Muscle of leg (tissue), 11 donors: ENCODE data around the gene GAPDHS. TPM values are rescaled to one million over a fixed set of nuclear protein-coding genes. Genes with fewer than 3 reads are reported as not detected.

ENCODE experiments used
- DNase-seq: peaks from one replicate; pipeline ENCODE4 v3.0.0; 2013
- H3K27ac ChIP-seq: one replicate; pipeline ENCODE4 v1.5.1; 2013; ENCODE audit warnings: mild to moderate bottlenecking, low read length, control low read depth
- H3K27me3 ChIP-seq: one replicate; pipeline ENCODE4 v1.6.1; 2013; ENCODE audit warnings: low read length; ENCODE audit not compliant: control insufficient read depth, insufficient read depth
- H3K36me3 ChIP-seq: one replicate; pipeline ENCODE4 v1.6.1; 2013; ENCODE audit warnings: low read length; ENCODE audit not compliant: control insufficient read depth, insufficient read depth
- H3K4me1 ChIP-seq: one replicate; pipeline ENCODE4 v1.6.1; 2013; ENCODE audit warnings: low read length; ENCODE audit not compliant: control insufficient read depth, insufficient read depth
- H3K4me3 ChIP-seq: one replicate; pipeline ENCODE4 v1.5.1; 2013; ENCODE audit warnings: low read length, control low read depth
- H3K9me3 ChIP-seq: replicated peaks from 2 replicates; pipeline ENCODE4 v1.6.1; 2013; ENCODE audit warnings: low read depth, low read length; ENCODE audit not compliant: control insufficient read depth
- WGBS: methylation state at CpG from one replicate; pipeline ENCODE4 v1.1.5; 2013; ENCODE audit warnings: missing lambda C conversion rate; ENCODE audit not compliant: insufficient coverage; 5-methylcytosine and 5-hydroxymethylcytosine counted together
- polyA plus RNA-seq, 8 donors: library from polyadenylated mRNA; unstranded; fragments of 120-200 nt; gene quantifications; one replicate each; pipeline versions ENCODE4 v1.2.1 to v1.2.3, GENCODE V29; 2013; ENCODE audit warnings: inconsistent platforms in 1 of 8, low replicate concordance in 1 of 8; ENCODE audit not compliant: insufficient read length in 8 of 8, insufficient read depth in 1 of 8
- total RNA-seq: library from RNA; stranded (reverse); fragments of 120-200 nt; gene quantifications from one replicate; pipeline ENCODE4 v1.2.4, GENCODE V29; 2013

Gene GAPDHS
- total and polyA plus RNA-seq, 9 donors = not detected

GRCh38 chr19:35549174-35549788 is 16.0 kb downstream of the GAPDHS start:
- Histone ChIP-seq H3K9me3 (no peaks in the 10 kb centered on the region), H3K27ac (no peak overlapping the region), H3K4me1 (peaks cover 18% of the 10 kb centered on the region), H3K27me3 (no peaks in the 10 kb centered on the region), H3K36me3 (peaks cover 17% of the 10 kb centered on the region), H3K4me3 (no peak overlapping the region)
- WGBS = 20% methylated on average over 6 of the region's 6 CpGs
- DNase-seq = peak; percentile 73

- Histone ChIP-seq H3K27me3 (no peaks in the 10 kb centered on the region), H3K4me1 (peaks cover 11% of the 10 kb centered on the region), H3K27ac (no peak overlapping the region), H3K4me3 (no peak overlapping the region), H3K36me3 (peaks cover 17% of the 10 kb centered on the region), H3K9me3 (no peaks in the 10 kb centered on the region)
- 77% methylated on average over 15 of the region's 15 CpGs for WGBS
- no peak for DNase-seq
These were observed 16.7 kb downstream of the GAPDHS start for GRCh38 chr19:35549879-35550523.

- WGBS = 82% methylated on average over 21 of the region's 21 CpGs
- no peak overlapping the region for H3K4me3 ChIP-seq
- no peaks in the 10 kb centered on the region for H3K27me3 ChIP-seq
- no peak for DNase-seq
- H3K9me3 ChIP-seq = no peaks in the 10 kb centered on the region
- H3K36me3 ChIP-seq = peaks cover 17% of the 10 kb centered on the region
- H3K27ac ChIP-seq = no peak overlapping the region
- peaks cover 6% of the 10 kb centered on the region for H3K4me1 ChIP-seq
These were observed 18.0 kb downstream of the GAPDHS start for GRCh38 chr19:35551091-35551810.

- WGBS = 66% methylated on average over 9 of the region's 13 CpGs
- Histone ChIP-seq H3K4me1 (peaks cover 3% of the 10 kb centered on the region), H3K36me3 (peaks cover 3% of the 10 kb centered on the region), H3K27ac (no peak overlapping the region), H3K27me3 (peaks cover 13% of the 10 kb centered on the region), H3K9me3 (no peaks in the 10 kb centered on the region), H3K4me3 (no peak overlapping the region)
- no peak for DNase-seq
These were observed 19.5 kb downstream of the GAPDHS start for GRCh38 chr19:35552534-35553384.

- WGBS = 66% methylated on average over 13 of the region's 14 CpGs
These were observed 20.2 kb downstream of the GAPDHS start for GRCh38 chr19:35553385-35554000.

GRCh38 chr19:35554076-35554475 is 20.8 kb downstream of the GAPDHS start:
- no peak overlapping the region for H3K4me3 ChIP-seq
- no peak for DNase-seq
- WGBS = 78% methylated on average over 4 of the region's 5 CpGs
- H3K27ac ChIP-seq = no peak overlapping the region
- peaks cover 26% of the 10 kb centered on the region for H3K27me3 ChIP-seq
- H3K36me3 ChIP-seq = no peaks in the 10 kb centered on the region
- H3K4me1 ChIP-seq = peaks cover 3% of the 10 kb centered on the region
- H3K9me3 ChIP-seq = no peaks in the 10 kb centered on the region

More at GRCh38 chr19:35553385-35554000, 20.2 kb downstream of the GAPDHS start:
- Histone ChIP-seq H3K36me3 (no peaks in the 10 kb centered on the region), H3K4me3 (no peak overlapping the region), H3K27me3 (peaks cover 20% of the 10 kb centered on the region), H3K9me3 (no peaks in the 10 kb centered on the region), H3K4me1 (peaks cover 3% of the 10 kb centered on the region), H3K27ac (no peak overlapping the region)
- DNase-seq = no peak

GRCh38 chr19:35555301-35556005 is 22.2 kb downstream of the GAPDHS start:
- peaks cover 3% of the 10 kb centered on the region for H3K4me1 ChIP-seq
- DNase-seq = no peak
- H3K27ac ChIP-seq = no peak overlapping the region
- H3K4me3 ChIP-seq = no peak overlapping the region
- H3K27me3 ChIP-seq = peaks cover 37% of the 10 kb centered on the region
- H3K36me3 ChIP-seq = no peaks in the 10 kb centered on the region
- WGBS = 67% methylated on average over 22 of the region's 30 CpGs
- no peaks in the 10 kb centered on the region for H3K9me3 ChIP-seq

GRCh38 chr19:35556025-35556590 is 22.9 kb downstream of the GAPDHS start:
- 72% methylated on average over 5 of the region's 9 CpGs for WGBS
- Histone ChIP-seq H3K27me3 (peaks cover 41% of the 10 kb centered on the region), H3K36me3 (no peaks in the 10 kb centered on the region), H3K4me1 (peaks cover 3% of the 10 kb centered on the region), H3K9me3 (no peaks in the 10 kb centered on the region), H3K27ac (no peak overlapping the region), H3K4me3 (no peak overlapping the region)
- no peak for DNase-seq
